Measurements from ENCODE around the gene CPSF3.

Gene CPSF3

GRCh38 chr2:9423100-9423921, at the start of gene CPSF3, which contains the start of gene ITGB1BP1:
TSS of gene CPSF3 (plus strand) at chr2:9423654. CDS start at chr2:9423774, 120 bp downstream.
TSS of gene ITGB1BP1 (minus strand) at chr2:9423528. CDS start at chr2:9418697, 4,831 bp downstream.
- DNase-seq: peak; percentile 95

- no peak for DNase-seq
Observed at GRCh38 chr2:9374071-9374730, 49.3 kb upstream of the CPSF3 start.

- DNase-seq: no peak
Observed at GRCh38 chr2:9375857-9376428, 47.5 kb upstream of the CPSF3 start.

- no peak for DNase-seq
Observed at GRCh38 chr2:9377461-9378097, 45.9 kb upstream of the CPSF3 start.

- no peak for DNase-seq
Observed at GRCh38 chr2:9378433-9379390, 44.7 kb upstream of the CPSF3 start.

GRCh38 chr2:9379391-9379755, 44.1 kb upstream of the CPSF3 start:
- DNase-seq: no peak

- no peak for DNase-seq
Observed at GRCh38 chr2:9380702-9381628, 42.5 kb upstream of the CPSF3 start.

GRCh38 chr2:9382604-9383235, 40.7 kb upstream of the CPSF3 start:
- no peak for DNase-seq

GRCh38 chr2:9384521-9384920, 38.9 kb upstream of the CPSF3 start:
- DNase-seq: no peak

GRCh38 chr2:9385841-9386240, 37.6 kb upstream of the CPSF3 start:
- no peak for DNase-seq

- no peak for DNase-seq
Observed at GRCh38 chr2:9388199-9388681, 35.2 kb upstream of the CPSF3 start.

- DNase-seq: no peak
Observed at GRCh38 chr2:9388950-9389911, 34.2 kb upstream of the CPSF3 start.

- DNase-seq: no peak
Observed at GRCh38 chr2:9390151-9390850, 33.2 kb upstream of the CPSF3 start.

GRCh38 chr2:9390991-9391390, 32.5 kb upstream of the CPSF3 start:
- DNase-seq: no peak

- no peak for DNase-seq
Observed at GRCh38 chr2:9391961-9392720, 31.3 kb upstream of the CPSF3 start.

- no peak for DNase-seq
Observed at GRCh38 chr2:9392898-9393765, 30.3 kb upstream of the CPSF3 start.

- DNase-seq: no peak
Observed at GRCh38 chr2:9394816-9395215, 28.6 kb upstream of the CPSF3 start.
